Stimulated activated CD4-positive, alpha-beta T cell treated with anti-CD3 and anti-CD28 coated beads, TNF-alpha, amount 100 ng/mL, for 1 hour (primary cell): ENCODE results near the gene COA6.

Source experiments
- DNase-seq, 3 donors: peaks; one replicate each; pipeline ENCODE4 v3.0.0-alpha.2; 2020; ENCODE audit warnings: low read depth in 3 of 3, low spot score in 1 of 3

Gene COA6, protein sequence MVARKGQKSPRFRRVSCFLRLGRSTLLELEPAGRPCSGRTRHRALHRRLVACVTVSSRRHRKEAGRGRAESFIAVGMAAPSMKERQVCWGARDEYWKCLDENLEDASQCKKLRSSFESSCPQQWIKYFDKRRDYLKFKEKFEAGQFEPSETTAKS

DNA sequence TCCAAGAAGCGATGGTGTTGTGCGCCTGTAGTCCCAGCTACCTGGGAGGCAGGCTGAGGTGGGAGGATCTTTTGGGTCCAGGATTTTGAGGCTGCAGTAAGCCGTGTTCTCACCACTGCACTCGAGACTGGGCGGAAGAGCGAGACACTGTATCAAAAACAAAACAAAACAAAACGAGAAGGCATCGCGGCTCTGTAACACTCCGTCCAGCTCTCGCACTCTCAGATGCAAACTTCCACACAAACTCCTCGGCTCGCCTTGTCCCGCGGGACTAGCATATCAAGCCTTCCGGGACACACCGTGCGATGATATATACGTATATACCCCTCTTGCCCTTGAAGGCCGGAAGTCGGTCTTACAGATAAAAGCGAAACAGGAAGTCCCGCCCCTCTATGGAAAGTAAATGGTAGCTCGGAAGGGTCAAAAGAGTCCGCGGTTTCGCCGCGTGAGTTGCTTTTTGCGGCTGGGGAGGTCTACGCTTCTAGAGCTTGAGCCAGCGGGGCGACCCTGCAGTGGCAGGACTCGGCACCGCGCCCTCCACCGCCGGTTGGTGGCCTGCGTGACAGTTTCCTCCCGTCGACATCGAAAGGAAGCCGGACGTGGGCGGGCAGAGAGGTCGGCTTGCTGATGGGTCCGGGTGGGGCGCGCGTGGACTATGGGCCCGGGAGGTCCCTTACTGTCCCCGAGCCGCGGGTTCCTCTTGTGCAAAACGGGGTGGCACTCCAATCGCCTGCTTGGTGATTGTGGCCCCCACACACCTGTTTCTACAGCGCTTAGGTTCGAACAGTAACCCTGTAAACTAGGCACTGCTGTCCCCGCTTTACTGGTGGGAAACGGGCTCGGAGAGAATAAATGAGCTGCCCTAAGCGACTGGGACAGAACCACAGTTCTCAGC lies at the start of gene COA6:
Gene COA6, plus strand, starts transcription at position 393 of the 895 bp plus-strand sequence. Its CDS starts 11 bp downstream, at position 404.
- DNase-seq = peak; percentile 72 to 86 (median 75)

DNA sequence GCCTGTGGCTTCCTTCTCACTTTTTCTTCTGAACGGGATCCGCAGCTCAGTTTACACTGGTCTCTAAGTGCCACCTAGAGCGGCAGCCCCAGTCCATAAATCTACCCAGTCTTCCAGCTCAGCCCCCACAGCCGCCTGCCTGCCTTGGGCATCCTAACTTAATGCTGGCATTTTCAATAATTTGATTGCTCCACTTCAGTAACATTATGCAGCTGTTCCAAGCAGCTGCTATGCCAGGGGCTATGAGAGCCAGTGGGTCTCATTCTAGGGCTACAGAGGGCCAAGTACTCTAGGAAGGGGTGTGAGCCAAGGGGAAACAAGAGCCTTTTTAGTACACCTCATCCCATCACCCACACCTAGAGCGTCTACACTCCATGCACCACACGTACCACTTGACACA lies 48.4 kb upstream of the COA6 start:
- no peak for DNase-seq

DNA sequence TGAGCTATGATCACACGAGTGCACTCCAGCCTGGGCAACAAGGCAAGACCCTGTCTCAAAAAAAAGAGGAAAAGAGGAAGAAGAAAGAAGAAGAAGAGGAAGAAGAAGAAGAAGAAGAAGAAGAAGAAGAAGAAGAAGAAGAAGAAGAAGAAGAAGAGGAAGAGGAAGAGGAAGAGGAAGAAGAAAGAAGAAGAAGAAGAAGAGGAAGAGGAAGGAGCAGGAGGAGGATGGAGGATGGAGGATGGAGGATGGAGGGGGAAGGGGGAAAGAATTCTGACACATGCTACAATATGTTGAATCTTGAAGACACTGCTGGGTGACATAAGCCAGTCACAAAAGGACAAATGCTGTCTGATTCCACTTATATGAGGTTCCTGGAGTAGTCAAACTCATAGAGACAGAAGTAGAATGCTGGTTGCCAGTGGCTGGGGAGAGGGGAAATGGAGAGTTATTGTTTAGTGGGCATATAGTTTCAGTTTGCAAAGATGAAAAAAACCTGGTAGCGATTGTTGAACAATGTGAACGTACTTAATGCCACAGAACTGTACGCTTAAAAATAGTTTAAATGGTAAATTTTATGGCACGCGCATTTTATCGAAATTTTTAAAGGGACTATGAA lies 47.3 kb upstream of the COA6 start:
- DNase-seq = no peak

DNA sequence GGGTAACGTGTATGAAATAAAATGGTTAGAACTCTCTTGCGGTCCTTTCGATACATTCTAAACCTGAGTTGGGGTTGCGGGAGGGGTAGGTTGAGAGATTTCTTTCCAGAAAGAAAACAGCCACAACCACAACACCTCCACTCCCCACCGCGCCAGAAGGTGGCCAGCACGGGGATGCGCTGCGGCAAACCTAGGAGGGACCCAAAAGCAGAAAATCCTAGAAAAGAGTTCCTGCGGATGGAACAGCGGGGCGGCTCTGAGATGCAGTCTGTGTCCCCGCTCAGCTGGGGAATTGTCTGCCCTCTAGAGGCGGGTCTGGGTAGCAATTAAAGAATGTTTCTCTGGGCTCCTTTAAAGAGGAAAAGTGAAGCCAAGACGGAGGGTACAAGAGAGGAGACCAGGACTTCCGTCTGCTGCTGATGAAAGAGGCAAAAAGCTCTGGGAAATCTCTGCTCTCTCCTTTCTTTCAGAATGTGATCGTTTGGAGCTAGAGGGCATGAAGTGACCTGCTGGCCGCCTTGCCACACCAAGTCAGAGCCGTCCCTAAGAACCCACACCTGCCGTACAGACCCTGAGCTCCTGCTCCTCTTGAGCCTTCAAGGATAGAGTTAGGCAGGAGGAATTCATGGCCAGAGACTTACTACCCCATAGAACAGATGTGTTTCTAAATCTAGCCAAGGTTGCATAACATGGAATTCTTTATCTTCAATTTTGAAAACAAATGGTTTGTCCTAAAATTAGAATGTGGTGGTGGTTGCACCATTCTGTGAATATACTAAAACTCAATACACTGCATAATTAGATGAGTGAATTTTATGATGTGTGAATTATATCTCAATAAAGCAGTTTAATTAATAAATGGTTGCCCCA lies 46.5 kb upstream of the COA6 start:
- peak; percentile 36 to 58 (median 42) for DNase-seq

DNA sequence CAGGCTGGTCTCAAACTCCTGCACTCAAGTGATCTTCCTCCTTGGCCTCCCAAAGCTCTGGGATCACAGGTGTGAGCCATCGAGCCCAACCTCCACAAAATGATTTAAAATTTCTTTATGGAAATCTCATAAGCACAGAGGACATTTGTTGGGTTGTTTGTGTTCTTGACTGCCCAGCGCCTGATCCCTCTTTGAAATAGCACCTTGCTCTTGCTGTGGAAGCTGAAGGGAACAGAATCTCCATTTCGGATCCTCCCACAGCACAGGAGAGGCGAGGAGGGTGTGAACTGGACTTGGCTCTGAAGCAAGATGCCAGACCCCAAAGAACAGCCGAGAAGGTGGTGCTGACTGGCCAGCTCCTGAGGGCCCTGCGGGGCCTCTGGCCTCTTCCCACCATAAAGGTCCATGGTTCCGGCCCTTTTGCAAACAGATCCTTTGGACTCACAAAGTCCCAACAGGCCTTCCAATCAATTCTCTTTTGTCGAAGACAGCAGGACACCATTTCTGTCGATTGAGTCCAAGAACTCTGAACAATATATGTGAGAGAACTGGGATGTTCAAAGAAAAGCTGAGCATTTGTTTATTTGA lies 45.6 kb upstream of the COA6 start:
- no peak for DNase-seq

DNA sequence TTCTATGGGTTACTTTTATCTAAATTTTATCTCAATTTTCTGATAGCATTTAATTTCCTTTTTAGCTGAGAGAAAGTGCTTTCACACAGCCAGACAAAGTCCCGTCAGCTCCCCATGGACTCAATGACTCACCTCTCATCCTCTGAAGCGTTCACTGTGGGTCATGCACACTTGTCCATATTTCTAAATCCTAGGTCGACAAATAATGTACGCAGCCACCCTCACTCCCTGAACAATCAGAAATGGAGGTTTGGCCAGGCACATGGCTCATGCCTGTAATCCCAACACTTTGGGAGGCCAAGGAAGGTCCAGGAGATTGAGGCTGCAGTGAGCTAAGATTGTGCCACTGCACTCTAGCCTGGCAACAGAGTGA lies 42.4 kb upstream of the COA6 start:
- no peak for DNase-seq

DNA sequence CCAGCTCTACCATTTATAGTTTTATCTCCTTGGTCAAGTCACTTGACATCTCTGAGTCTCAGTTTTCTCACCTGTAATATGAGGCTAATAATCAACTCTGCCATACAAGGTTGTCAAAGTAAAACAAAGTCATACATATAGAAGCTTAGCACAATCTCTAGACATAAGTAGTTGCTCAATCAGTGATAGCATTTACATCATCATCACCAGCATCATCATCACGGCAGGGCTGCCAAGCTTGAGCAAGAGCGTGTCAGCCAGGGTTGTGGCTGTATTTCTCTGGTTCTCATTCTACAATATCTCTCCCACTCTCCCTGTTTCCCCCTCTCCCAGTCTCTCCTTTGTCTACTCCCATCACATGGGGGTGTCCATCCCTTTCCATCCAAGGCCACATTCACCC lies 41.7 kb upstream of the COA6 start:
- DNase-seq = no peak

DNA sequence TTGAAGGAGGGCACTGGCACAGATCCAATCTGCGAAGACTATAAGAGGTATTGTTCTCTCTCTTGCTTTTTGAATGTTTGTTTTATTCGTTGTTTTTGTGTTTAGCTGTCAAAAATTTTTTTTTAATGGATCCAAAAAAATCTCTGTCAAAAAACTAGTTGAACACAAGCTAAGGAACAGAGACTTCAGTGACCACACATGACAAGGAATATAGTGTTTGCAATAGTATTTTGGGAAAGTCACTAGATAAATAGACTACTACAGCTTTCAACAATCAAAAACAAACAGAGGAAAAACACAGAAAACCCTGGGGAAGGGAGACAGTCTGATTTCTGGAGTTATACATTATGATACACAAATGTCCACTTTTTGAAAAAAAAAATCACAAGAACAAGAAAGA lies 36.9 kb upstream of the COA6 start:
- no peak for DNase-seq

DNA sequence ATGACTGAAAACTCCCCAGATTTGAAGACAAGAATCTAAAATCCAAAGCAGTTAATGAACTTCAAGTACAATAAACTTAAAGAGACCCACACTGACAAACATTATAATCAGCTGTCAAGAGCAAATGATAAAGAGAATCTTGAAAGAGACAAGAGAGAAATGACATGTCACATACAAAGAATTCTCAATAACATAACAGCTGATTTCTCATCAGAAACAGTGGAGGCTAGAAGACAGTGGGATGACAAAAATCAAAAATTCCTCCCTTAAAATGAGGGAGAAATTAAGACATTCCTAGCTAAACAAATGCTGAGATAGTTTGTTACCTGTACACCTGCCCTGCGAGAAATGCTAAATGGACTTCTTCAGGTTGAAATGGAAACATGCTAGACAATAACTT lies 36.0 kb upstream of the COA6 start:
- DNase-seq = no peak

DNA sequence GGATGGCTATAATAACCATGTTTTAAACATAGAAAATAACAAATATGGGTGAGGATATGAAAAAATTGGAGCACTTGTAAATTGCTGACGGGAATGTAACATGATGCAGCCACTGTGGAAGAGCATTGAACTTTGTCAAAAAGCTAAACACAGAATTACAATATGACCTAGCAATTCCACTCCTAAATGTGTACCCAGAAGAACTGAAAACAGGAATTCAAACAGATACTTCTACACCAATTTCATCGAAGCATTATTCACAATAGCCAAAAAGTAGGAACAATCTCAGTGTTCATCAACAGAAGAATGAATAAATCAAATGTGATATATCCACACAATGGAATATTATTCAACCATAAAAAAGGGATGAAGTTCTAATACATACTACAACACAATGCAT lies 32.7 kb upstream of the COA6 start:
- DNase-seq = no peak

DNA sequence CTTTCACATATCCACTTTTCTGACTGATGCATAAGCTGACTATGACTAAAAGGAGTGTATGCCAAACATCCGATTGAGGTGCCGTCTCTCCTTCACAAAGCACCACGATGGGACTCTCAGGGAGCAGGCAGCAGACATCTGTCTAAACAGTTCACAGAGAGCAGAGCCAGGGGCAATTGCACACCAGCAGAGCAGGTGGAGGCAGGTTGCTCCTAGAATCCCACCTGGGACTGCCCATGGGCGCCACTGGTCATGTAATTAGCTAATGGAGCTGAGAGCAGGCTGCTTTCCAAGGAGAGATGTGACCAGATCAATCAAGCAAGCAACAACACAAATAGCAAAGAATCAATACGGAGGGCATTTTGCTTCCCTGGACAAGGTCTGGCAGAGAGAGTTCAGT lies 30.5 kb upstream of the COA6 start:
- DNase-seq = no peak

DNA sequence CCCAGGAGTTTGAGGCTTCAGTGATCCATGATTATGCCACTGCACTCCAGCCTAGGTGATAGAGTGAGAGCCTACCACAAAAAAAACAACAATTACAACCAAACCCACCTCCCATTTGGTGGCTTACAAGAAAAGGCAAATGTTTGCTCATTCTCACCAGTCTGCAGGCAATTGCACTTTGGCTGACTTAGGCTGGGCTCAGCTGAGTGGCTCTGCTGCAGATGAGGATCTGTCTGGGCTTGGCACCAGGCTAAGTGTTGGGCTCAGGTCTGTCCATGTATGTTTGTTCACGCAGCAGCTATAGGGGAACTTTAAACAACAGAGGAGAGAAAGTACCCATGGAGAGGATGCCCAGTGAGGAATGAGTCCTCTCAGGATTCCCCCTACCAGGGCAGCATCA lies 28.0 kb upstream of the COA6 start:
- no peak for DNase-seq

DNA sequence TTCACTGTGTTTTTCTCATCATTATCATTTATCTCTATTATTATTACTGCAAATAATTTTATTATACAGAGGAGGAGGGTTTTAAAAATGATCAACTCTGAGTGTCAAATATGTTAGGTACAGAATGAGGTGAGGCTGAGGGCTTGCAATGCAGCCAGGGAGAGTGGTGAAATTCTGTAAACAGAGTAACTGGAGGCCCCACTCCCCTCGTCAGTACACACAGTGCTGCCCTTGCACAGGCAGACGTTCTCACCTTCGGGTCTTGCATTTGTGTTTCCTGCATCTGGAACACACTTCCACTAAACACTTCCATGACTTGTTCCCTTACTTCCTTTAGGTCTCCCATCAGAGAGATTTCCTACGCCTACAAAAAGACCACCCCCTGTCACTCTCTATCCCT lies 24.3 kb upstream of the COA6 start:
- no peak for DNase-seq

DNA sequence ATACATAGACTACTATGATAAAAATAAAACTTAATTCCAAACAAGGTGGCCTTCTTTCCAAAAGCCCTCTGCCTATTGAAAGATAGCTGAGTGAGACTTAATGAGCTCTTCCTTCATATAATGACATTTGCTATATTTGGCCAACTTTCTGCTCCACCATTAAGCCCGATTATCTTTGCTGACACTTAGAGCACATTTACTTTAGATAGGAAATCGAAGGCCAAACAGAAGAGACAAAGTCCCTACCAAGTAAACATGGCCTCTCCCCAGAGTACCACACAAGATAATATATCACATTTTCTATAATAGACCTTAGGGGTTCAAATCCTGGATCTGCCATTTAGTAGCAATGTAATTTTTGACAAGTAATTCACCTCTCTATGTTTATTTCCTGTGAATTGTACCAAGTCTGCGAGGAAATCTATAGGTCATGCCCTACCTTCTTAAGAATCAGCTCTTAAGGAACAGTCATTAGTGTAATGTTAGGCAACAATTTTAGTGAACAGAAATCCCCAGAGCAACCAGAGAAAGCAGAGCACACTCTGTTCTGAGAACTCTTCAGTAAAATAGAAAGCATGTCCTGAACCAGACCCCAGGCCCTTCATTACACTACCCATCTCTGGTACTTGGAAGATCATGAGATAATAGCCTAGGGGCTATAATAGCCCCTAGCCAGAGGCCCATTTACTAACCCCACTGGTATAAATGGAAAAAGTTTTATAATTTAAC lies 17.3 kb upstream of the COA6 start:
- no peak for DNase-seq

DNA sequence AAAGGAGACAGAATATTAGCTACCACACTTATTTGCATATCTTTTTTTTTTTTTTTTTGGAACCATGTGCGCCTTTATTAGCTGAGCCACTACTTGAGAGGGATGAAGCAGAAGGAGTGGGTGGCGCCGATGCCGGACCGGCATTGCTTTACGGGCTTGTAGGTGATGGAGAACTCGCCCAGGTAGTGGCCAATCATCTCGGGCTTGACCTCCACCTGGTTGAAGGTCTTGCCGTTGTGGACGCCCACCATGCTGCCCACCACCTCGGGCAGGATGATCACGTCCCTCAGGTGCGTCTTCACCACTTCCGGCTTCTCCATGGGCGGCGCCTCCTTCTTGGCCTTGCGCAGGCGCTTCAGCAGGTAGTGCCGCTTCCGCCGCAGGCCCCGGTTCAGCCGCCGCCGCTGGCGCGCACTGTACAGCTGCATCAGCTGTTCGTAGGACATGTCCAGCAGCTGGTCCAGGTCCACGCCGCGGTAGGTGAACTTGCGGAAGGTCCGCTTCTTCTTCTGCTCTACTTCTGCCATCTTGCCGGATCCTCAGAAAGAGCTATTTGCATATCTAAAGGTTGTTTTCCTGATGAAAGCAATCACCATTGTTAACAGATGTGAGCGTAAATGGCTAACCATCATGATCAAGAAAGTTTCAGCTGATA lies 16.5 kb upstream of the COA6 start:
- peak in 1 of 3 donors; percentile 7 for DNase-seq

DNA sequence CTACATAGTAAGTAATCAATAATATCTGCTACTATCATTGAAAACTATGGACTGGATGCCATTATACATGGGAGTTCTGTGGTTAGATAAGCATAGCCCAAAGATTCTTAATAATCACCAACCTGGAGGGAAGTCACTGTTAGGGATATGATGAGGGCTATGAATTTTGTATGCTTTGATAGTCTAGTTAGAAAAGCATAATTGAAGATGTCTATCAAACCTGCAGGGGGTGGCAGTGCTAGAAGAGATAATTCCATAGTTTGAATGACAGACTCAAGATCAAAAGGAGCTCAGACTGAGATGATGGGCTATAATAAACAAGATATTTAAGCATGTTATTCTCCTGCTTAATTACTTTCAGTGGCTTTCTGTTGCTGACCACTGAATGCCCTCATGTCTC lies 15.4 kb upstream of the COA6 start:
- DNase-seq = no peak

DNA sequence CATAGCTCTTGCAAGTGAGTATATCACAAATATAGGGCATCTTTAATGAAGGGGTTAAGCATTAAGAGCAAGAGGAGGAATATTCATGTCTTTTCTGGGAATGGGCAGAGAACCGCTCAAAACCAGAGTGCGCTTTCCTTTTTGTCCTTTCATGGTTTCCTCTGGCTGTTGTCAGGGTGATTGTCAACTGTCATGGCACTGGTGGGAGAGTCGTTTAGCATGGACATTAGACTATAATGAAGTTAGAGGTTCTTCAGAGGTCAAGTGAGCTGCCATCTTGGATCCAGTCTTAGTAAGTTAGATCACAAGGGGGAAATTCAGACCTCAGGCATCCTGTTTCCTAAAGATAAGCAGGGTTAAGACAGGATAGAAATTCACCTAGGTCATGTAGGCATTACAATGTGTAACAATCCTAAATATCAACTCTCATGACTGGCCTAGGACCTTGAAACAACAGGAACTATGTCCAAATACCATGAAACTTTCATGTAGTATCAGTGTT lies 12.1 kb upstream of the COA6 start:
- DNase-seq = no peak

DNA sequence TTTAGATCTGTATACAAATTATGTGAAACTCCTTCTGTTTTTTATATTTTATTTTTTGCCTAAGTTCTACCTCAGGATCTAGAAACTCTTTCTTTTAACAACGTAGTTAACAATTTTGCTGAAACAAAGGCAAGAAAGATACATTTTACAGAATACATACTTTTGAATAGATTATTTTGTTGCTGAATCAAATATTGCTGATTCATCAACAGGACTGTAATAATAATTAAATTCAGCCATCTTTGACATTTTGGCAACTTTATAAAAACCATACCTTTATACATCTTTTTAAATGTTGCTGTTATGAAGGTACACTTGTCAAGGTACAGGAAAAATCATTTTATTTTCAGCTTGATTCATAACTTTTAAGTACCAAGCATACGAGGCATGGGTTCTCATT lies 10.7 kb upstream of the COA6 start:
- DNase-seq = no peak

DNA sequence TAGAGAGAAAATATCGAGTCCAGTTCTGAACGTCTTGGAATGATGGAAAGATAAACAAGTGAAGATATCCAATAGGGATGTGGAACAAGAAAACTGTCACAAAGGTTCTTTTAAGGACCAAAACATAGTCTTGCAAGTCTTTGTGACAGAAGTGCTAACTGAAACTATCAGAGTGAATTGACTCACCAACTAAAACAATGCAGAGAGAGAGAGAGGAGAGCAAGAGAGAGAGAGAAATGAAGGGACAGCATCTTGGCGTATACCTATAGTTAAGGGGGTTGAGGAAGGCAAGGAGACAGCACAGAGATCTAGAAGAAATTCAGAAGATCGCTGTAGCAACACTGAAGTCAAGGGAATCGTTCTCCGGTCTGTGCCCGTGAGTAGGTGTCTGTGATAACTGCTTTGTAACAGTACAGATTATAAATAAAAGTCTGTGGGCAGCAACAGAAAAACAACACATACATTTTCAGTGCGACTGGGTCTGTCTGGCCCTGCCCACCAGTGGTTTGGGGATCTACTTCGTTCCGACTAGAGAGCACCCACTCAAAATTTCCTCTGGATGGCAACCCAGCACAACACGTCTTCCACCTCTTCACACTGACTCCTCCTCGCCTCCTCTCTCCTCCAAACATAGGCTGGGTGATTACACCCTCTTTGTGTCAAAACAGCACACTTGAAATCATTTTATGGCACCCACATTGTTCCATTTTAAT lies 4.8 kb upstream of the COA6 start:
- no peak for DNase-seq
